ENCODE results near the gene AKAP12.

The AKAP12 gene

DNA sequence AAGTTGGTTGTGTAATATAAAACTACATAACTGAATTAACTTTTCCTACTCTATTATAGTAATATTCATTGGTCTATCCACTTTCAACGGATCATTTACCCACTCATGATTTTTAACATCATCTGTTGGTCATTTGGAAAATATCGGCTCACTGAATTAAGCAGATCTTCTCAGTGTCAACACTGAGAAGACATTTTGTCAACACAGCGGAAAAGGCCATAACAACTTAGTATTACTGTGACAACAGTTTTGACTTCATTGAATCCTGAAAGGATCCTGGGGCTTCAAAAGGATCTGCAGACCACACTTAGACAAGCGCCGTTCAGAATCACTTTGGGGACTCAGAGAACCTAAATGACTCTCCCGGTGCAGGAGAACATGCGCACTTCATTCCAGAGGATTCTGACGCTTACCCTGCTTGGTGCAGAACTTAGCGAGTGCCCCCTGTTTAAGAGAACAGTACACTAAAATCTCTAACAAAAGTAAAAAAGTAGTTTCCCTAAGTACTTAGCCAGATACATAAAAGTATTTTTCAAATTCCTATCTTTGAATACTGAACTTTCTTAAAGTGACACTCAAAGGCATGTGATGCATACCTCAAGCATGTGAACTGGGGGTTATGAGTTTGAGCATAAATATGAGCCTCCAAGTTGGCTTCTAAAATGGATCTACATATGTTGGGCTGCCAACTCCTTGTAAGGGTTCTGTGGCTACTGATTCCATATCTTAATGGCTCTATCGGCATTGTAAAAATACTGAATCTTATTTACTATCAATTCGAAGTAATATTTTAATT lies 147.6 kb downstream of the AKAP12 start:
- DNase-seq: no peak

DNA sequence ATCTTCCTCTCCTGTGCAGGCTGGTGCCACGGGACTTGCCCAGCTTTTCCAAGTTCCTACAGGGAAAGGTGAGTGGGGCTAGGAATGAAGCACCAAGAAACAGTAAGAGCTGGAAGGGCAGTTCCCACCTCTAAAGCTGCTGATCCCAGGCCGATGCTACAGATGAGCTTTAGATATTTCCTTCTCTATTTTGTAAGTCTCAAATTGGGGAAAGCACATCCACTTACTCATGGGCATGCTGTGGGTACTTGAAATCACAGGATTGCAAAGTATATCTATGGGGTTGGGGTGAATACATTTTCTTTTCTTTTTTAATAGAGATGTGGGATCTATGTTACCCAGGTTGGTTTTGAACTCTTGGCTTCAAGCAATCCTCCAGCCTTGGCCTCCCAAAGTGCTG lies 148.5 kb downstream of the AKAP12 start:
- DNase-seq: no peak

- DNase-seq: peak in 1 of 2 donors; percentile 36
Measured at GRCh38 chr6:151388997-151389617, 149.3 kb downstream of the AKAP12 start.

GRCh38 chr6:151389618-151390275 lies 150.0 kb downstream of the AKAP12 start:
- DNase-seq: no peak

DNA sequence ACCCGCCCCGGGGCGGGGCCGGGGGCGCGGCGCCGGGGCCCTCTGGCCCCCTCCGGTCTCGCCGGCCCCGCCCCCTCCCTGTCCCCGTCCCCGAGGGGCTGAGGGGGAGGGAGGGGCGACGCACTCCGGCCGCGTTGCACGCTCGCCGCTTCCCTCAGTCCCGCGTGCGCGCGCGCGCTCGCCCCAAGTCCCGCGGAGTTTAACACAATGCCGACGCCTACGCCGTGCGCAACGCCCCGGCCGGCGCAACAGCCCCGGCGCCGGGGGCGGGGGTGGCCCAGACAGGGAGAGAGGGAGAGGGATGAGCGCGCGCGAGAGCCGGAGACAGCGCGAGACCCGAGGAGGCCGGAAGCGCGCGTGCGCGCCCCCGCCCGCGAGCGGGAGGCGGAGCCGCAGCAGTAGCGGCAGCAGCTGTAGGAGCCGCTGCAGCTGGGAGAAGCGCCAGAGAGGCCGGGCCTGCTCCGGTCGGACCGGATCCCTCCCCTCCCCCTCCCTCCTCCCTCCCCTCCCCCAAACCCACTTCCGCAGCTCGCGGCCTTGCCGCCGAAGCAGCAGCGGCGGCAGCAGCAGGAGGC lies 150.6 kb downstream of the AKAP12 start:
- DNase-seq: peak; percentile 98

DNA sequence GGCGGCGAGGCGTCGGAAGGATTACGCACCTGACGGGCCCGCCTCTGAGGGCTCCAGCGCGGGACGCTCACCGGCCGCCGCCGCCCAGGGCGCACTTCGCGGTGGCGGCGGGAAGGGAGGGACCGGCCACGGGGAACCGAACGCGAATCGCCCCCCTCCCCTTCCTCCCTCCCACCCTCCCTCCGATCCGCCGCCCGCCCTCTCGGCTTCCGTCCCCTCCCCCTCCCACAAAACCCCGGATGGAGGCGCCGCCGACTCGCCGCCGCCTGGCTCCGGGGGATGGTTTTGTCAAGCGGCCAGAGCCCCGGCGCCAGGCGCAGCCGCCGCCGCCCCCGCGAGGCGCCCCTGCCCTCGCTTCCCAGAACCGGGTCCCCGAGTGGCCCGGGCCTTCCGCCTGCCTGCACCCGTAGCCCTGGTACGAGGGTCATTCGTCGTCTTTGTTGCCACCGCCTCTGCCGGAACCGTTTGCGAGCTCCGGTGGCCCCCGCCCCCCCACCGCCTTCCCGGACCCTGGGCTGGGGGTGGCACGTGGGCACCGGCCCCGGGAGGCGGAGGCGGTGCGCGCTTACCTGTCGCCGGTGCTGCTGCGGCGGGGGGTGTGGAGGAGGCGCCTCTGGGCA lies 151.2 kb downstream of the AKAP12 start:
- DNase-seq: peak; percentile 77 to 88

DNA sequence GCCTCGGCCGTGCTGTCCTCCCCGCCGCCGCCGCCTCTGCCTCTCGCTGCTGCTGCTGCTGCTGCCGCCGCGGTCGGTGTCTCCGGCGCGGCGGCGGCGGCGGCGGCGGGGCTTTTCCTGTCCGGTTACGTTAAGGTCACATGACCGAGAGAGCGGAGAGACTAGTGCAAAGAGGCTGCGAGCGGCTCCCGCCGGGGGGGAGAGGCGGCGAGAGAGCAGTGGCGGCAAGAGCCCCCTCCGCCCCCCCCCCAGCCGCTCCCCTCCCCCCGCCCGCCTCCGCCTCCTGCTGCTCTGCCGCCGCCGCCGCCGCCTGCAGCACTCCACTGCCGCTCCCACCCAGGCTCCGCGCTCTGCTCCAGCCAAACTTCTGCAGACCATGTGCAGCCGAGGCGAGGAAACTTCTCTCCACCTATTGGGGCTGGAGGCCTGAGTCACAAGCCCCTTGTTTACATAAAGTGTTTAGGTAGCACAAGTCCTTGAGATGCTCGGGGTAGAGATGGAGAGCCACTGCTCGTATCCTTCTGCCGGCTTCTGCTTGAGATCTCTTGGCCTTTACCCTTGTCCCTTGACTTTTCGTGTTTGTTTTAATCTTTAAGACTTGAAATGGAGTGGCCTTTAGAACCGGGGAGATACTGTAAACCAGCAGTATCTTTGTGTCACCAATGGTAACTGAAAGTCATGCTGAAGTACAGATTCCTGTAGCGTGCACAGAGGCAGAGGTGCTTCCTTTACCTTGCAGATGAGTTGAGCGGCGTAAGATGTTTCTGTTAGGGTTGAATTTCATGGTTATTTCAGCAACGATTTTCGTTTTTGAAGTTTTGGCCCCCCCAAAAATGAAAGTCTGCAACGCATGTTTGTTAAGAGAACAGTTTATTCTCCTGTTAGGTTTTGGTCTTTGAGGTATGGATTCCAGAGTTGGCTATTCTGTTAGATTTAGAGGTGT lies 152.0 kb downstream of the AKAP12 start, which contains the start of gene ZBTB2:
TSS of gene ZBTB2 (minus strand) at position 89 of the 943 bp plus-strand sequence. CDS start 17,922 bp downstream, outside the sequence.
- peak; percentile 74 to 84 for DNase-seq

DNA sequence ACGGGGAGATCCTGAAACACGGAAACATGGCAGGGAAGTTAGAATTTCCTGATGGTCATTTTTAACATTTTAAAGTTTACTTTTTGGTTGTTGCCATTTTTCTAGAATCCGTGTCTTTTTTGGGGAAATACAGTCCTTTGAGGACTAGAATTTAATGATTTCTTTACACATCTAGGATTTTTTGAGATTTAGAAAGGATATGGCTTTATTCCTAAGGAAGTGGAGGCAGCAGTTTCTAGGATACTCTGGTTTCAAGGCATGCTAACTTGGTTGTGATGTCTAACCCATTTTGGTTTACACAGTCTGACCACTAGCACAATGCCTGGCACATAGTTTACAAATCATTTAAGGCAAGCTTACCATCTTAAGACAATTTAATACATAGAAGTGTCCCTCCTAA lies 152.7 kb downstream of the AKAP12 start:
- no peak for DNase-seq

DNA sequence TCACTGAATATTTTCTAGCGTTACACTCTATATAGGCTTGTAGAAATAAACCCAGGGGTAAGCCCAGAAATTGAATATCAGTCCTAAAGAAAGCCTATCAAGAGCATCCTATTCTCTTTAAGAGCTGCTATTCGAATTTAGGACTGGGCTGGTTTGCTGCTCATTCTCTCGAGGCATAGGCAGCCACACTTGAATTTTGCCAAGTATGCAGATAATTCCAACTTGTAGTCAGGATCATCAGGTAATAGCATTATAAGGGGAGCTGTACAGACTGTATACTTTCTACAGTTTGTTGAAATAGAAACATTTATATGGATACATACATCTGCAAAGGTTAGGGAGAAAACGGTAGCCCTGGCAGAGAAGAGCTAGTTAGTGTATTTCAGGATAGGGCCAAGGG lies 153.6 kb downstream of the AKAP12 start:
- no peak for DNase-seq

DNA sequence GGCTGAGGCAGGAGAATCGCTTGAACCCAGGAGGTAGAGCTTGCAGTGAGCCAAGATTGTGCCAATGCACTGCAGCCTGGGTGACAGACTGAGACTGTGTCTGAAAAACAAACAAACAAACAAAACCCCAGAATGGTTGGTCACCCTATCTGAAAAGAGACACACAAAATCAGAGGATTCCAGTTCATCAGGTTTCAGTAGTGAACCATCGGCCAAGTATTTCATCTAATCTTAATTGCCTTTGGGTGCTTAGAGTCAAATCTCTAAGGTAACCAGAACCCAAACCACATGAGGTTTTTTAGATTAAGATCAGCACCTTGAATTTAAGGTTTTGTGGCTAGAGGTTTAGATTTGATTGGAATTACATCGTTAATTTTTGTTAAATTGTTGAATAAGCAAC lies 159.9 kb downstream of the AKAP12 start:
- DNase-seq: no peak

DNA sequence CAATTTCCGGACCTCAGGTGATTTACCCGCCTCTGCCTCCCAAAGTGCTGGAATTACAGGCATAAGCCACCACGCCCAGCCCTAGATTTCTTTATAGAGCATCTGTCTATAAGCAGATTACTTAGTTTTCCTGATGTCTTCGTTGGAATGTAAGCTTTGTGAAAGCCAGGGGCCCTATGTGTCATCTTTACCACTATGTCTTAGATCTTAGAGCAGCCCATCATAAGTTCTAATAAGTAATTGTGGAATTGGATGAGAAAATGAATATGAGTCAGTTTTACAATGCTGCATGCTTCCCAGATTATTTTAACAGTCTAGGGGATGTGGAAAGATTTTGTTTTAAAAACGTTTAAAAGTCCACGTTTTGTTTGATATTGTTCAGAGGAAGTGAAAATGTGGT lies 160.7 kb downstream of the AKAP12 start:
- no peak for DNase-seq

DNA sequence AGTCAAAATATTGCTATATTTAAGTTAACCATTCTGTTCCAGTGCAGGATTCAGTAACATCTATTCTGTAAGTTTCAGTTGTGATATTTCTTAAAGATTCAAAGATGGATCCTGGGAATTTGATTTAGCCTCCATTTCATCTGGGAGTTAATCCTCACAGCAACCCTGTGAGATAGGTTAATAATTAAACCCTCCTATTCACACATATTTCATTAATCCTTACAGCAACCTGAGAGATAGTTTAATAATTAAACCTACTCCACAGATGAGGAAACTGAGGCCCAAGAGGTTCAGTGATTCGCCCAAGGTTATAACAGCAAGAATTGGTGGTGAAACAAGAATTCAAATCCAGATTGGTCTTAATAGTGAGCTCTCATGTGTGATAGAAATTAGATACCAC lies 162.5 kb downstream of the AKAP12 start:
- DNase-seq: no peak

DNA sequence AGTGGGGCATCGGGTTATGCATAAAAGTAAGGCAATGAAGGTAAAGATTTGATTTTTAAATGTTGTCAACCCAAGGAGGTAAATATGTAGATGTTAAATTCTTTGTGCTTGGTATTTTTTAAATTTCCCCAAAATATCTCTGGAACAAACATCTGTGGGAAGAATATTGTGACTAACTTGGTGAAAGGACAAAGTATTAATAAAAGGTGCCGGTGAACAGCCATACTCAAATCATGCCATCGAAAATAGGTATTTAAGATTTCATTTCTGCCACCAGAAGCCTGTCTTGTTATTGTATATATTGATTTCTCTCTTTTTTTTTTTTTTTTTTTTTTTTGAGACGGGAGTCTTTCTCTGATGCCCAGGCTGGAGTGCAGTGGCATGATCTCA lies 164.1 kb downstream of the AKAP12 start:
- no peak for DNase-seq
